ENCODE measurements around the gene PARL. TPM values are rescaled to one million over a fixed set of nuclear protein-coding genes. Genes with fewer than 3 reads are reported as not detected.

The PARL gene
- total and polyA plus RNA-seq, 11 donors = 37.9 to 86.9 (median 53.8) TPM

GRCh38 chr3:183827809-183828537 lies 56.7 kb downstream of the PARL start:
- H3K4me1 ChIP-seq = peaks cover 0 to 31% (median 13%) of the 10 kb centered on the region in 12 donors
- intact Hi-C loops (cut with DNase I) = loop anchor here in 1 of 10 donors (5.0 kb wide), 1 partner anchor 54 kb away; the partner anchor contains the start of gene PARL
- H3K27ac ChIP-seq = no peak overlapping the region
- no peaks in the 10 kb centered on the region for H3K9me3 ChIP-seq
- H3K36me3 ChIP-seq = peaks cover 0 to 52% (median 43%) of the 10 kb centered on the region in 9 donors
- WGBS, 4 donors = 68 to 76% (median 72%) methylated on average over 13 to 14 of the region's 14 CpGs
- TF ChIP-seq CTCF (IDR thresholded peaks at IDR 0.05) = no peak
- TF ChIP-seq POLR2A (IDR thresholded peaks at IDR 0.05) = no peak
- no peak for ATAC-seq
- DNase-seq = no peak
- H3K27me3 ChIP-seq = no peaks in the 10 kb centered on the region
- no peak overlapping the region for H3K4me3 ChIP-seq

- ATAC-seq = peak; percentile 39 to 63 (median 40)
- intact Hi-C loops (cut with DNase I) = loop anchor here in 1 of 10 donors (5.0 kb wide), 1 partner anchor 56 kb away; the partner anchor contains the start of gene PARL
- H3K27me3 ChIP-seq = no peaks in the 10 kb centered on the region
- H3K9me3 ChIP-seq = no peaks in the 10 kb centered on the region
- TF ChIP-seq CTCF (IDR thresholded peaks at IDR 0.05) (no peak), POLR2A (IDR thresholded peaks at IDR 0.05) (no peak)
- peaks cover 0 to 39% (median 29%) of the 10 kb centered on the region in 9 donors for H3K36me3 ChIP-seq
- H3K4me3 ChIP-seq = no peak overlapping the region
- H3K27ac ChIP-seq = peak overlapping the region in 1 of 12 donors; percentile 19
- peak in 1 of 5 donors; percentile 53 for DNase-seq
- H3K4me1 ChIP-seq = peaks cover 0 to 31% (median 13%) of the 10 kb centered on the region in 12 donors
- WGBS, 4 donors = 79 to 91% (median 89%) methylated on average over 11 to 14 of the region's 14 CpGs
Measured at GRCh38 chr3:183826448-183827250, 58.0 kb downstream of the PARL start.

- WGBS, 4 donors = 7 to 27% (median 11%) methylated on average over 12 to 69 of the region's 69 CpGs
- peaks cover 0 to 31% (median 13%) of the 10 kb centered on the region in 12 donors for H3K4me1 ChIP-seq
- H3K4me3 ChIP-seq = peak within 1 kb of the TSS; percentile 43 to 81 (median 63)
- no peak for TF ChIP-seq POLR2A (IDR thresholded peaks at IDR 0.05)
- TF ChIP-seq CTCF (IDR thresholded peaks at IDR 0.05) = peak in 5 of 12 donors; percentile 9 to 46 (median 26)
- intact Hi-C loops (cut with DNase I) = loop anchor here in 1 of 10 donors (5.0 kb wide), 1 partner anchor 57 kb away; the partner anchor contains the start of gene PARL
- H3K27me3 ChIP-seq = no peaks in the 10 kb centered on the region
- H3K36me3 ChIP-seq = peaks cover 0 to 29% (median 20%) of the 10 kb centered on the region in 9 donors
- peak in 3 of 5 donors; percentile 29 to 74 (median 30) for DNase-seq
- H3K27ac ChIP-seq = peak within 1 kb of the TSS in 3 of 12 donors; percentile 18 to 56 (median 50)
- ATAC-seq = peak in 3 of 4 donors; percentile 19 to 72 (median 61)
- H3K9me3 ChIP-seq = no peaks in the 10 kb centered on the region
Measured at GRCh38 chr3:183825456-183826161, 59.1 kb downstream of the PARL start, which contains the start of gene MAP6D1. TSS of gene MAP6D1 (minus strand) at chr3:183825577. CDS start at chr3:183825547, 30 bp downstream.

Data from heart left ventricle (tissue), 16 donors.